Kidney (tissue), 14 donors: ENCODE results near the gene DENND5A. TPM values are rescaled to one million over a fixed set of nuclear protein-coding genes. Genes with fewer than 3 reads are reported as not detected.
"Not testable (repeated sequence)": the region's sequence is repeated elsewhere in the genome, so short reads cannot be mapped to it uniquely, and the experiment has no call there.

Experiments
- DNase-seq, 5 donors: peaks; one replicate each; pipeline ENCODE4 v3.0.0-alpha.2; 2013 to 2020
- FAIRE-seq: peaks from 2 replicates; lab custom pipeline; 2012; peaks lifted over from hg19 to GRCh38; lab: Jason Lieb, UNC
- H3K27ac ChIP-seq, 2 donors: one replicate each; pipeline ENCODE4 v1.7.0; 2013; ENCODE audit warnings: low read depth in 2 of 2, low read length in 2 of 2, inconsistent platforms in 1 of 2
- H3K27me3 ChIP-seq: one replicate; pipeline ENCODE4 v1.7.1; 2013; ENCODE audit warnings: low read length, inconsistent platforms; ENCODE audit not compliant: control insufficient read depth, insufficient read depth
- H3K36me3 ChIP-seq, 3 donors: one replicate each; pipeline versions ENCODE4 v1.7.0 to v1.7.1; 2013; ENCODE audit warnings: low read length in 3 of 3, control low read depth in 1 of 3, inconsistent platforms in 1 of 3; ENCODE audit not compliant: insufficient read depth in 3 of 3, control insufficient read depth in 2 of 3
- H3K4me1 ChIP-seq, 3 donors: one replicate each; pipeline versions ENCODE4 v1.7.0 to v1.7.1; 2013; ENCODE audit warnings: low read length in 3 of 3, inconsistent platforms in 1 of 3, low read depth in 1 of 3; ENCODE audit not compliant: control insufficient read depth in 2 of 3, insufficient read depth in 2 of 3
- H3K4me3 ChIP-seq, 3 donors: one replicate each; pipeline versions ENCODE4 v1.7.0 to v1.8.1; 2013; ENCODE audit warnings: low read length in 3 of 3, control low read depth in 1 of 3, inconsistent platforms in 1 of 3
- H3K9ac ChIP-seq, 3 donors: one replicate each; pipeline versions ENCODE4 v1.7.0 to v1.7.1; 2013; ENCODE audit warnings: low read length in 3 of 3, control low read depth in 1 of 3, inconsistent platforms in 1 of 3
- H3K9me3 ChIP-seq, 3 donors: one replicate each; pipeline versions ENCODE4 v1.7.0 to v1.7.1; 2013; ENCODE audit warnings: low read length in 3 of 3, control low read depth in 1 of 3, inconsistent platforms in 1 of 3; ENCODE audit not compliant: control insufficient read depth in 2 of 3, insufficient read depth in 1 of 3
- intact Hi-C: fragments of 100-400 bp; cut with DNase I; formaldehyde crosslinking; loops from one replicate; pipeline ENCODE4 v1.11.1; 2022
- polyA plus RNA-seq: library from polyadenylated mRNA; stranded (reverse); fragments of 350-450 nt; fragmentation: Illumina TruSeq; extraction: RNeasy Lipid Tissue Mini Kit (QIAGEN cat#74804); gene quantifications from one replicate; pipeline ENCODE4 v1.2.3, GENCODE V29; 2014; ENCODE audit warnings: low read depth, low replicate concordance; ENCODE audit not compliant: insufficient read depth
- total RNA-seq: library from RNA; stranded (reverse); fragmentation: NEBNext Ultra II Directional; extraction: Animal tissue kit (Norgen Biotek cat#: 25700); gene quantifications from one replicate; pipeline ENCODE4 v1.2.1, GENCODE V29; 2021
- TF ChIP-seq, protein P1 (sequence below): IDR thresholded peaks from 3 replicates; pipeline ENCODE4 v1.5.1; 2012; ENCODE audit warnings: mild to moderate bottlenecking, moderate library complexity, borderline replicate concordance; ENCODE audit not compliant: insufficient read depth; ENCODE audit errors: extremely low read depth
- donor health status: control.
- donor health status: control.
- donor health status: control.
- donor health status: control.
- donor health status: control.
- donor health status: DM: yes; HTN: yes; CAD: no.
- donor health status: Normal renal cell carcinoma (clear cell type).

DENND5A gene
- total and polyA plus RNA-seq, 2 donors from 2014 or later, result 32.4 to 53.9 TPM

DNA sequence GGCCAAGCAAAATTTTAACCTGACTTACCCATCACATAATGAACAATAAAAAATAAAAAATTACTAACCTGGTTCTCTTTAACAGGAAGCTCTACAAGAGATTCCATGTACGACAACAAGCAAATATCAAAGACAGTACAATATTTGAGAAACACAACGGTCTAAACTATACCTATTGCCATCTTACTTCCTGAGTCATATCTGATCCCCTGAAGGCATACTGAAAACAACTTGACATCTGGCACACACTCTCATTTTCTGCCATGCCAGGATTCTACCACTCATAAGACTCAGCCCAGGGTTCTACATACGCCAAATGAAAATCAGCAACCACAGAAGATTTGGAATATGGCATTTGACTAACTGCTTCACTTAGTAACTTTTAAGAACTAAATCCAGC is 13.8 kb downstream of the DENND5A start:
- H3K36me3 ChIP-seq, result no peaks in the 10 kb centered on the region
- intact Hi-C loops, result no loop called here
- FAIRE-seq, result no peak
- no peak overlapping the region for H3K4me3 ChIP-seq
- no peaks in the 10 kb centered on the region for H3K9me3 ChIP-seq
- H3K9ac ChIP-seq, result no peak overlapping the region
- TF ChIP-seq, protein P1, sequence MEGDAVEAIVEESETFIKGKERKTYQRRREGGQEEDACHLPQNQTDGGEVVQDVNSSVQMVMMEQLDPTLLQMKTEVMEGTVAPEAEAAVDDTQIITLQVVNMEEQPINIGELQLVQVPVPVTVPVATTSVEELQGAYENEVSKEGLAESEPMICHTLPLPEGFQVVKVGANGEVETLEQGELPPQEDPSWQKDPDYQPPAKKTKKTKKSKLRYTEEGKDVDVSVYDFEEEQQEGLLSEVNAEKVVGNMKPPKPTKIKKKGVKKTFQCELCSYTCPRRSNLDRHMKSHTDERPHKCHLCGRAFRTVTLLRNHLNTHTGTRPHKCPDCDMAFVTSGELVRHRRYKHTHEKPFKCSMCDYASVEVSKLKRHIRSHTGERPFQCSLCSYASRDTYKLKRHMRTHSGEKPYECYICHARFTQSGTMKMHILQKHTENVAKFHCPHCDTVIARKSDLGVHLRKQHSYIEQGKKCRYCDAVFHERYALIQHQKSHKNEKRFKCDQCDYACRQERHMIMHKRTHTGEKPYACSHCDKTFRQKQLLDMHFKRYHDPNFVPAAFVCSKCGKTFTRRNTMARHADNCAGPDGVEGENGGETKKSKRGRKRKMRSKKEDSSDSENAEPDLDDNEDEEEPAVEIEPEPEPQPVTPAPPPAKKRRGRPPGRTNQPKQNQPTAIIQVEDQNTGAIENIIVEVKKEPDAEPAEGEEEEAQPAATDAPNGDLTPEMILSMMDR, result no peak
- no peaks in the 10 kb centered on the region for H3K27me3 ChIP-seq
- H3K27ac ChIP-seq, result no peak overlapping the region
- no peak for DNase-seq
- peaks cover 0 to 3% (median 0%) of the 10 kb centered on the region in 3 donors for H3K4me1 ChIP-seq

DNA sequence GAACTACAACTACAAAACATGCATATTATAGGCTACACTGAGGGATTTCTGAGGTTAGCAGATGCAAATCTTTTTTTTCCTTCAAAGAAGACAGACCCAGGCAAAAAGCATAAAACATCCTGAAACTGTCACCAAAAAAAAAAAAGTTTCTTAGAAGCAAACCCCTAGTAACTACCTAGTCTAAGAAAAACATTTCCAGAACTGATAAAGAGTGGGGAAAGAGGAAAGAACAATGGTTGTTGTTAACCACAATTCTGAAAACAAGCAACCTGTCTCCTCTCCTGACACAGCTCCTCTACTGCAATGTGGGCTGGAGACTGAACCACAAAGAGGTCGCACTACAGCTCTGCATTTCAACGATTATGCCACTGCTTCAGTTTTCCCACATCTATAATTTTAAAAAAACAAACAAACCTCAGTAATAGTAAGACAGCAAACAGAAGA is 15.0 kb downstream of the DENND5A start:
- Histone ChIP-seq H3K9me3 (no peaks in the 10 kb centered on the region), H3K4me3 (no peak overlapping the region), H3K27me3 (no peaks in the 10 kb centered on the region), H3K27ac (no peak overlapping the region), H3K4me1 (peaks cover 0 to 3% (median 0%) of the 10 kb centered on the region in 3 donors), H3K9ac (no peak overlapping the region), H3K36me3 (no peaks in the 10 kb centered on the region)
- intact Hi-C loops, result no loop called here
- TF ChIP-seq, protein P1, result no peak
- no peak for DNase-seq
- no peak for FAIRE-seq

DNA sequence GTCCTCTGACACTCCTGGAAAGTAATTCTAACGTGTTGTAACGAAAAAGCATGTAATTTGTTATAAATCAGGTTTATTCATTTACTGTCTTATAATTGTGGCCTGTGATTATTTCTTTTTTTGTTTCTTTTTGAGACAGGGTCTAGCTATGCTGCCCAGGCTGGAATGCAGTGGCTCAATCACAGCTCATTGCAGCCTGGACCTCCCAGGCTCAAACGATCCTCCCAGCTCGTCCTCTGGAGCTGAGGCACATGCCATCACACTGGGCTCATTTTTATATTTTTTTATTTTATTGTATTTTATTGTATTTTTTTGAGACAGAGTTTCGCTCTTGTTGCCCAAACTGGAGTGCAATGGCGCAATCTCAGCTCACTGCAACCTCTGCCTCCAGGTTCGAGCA is 15.9 kb downstream of the DENND5A start:
- intact Hi-C loops, result no loop called here
- Histone ChIP-seq H3K36me3 (no peaks in the 10 kb centered on the region), H3K27ac (no peak overlapping the region), H3K4me1 (peaks cover 0 to 3% (median 0%) of the 10 kb centered on the region in 3 donors), H3K27me3 (no peaks in the 10 kb centered on the region), H3K9me3 (no peaks in the 10 kb centered on the region), H3K4me3 (no peak overlapping the region), H3K9ac (no peak overlapping the region)
- TF ChIP-seq, protein P1, result no peak
- FAIRE-seq (no peak), DNase-seq (no peak)

DNA sequence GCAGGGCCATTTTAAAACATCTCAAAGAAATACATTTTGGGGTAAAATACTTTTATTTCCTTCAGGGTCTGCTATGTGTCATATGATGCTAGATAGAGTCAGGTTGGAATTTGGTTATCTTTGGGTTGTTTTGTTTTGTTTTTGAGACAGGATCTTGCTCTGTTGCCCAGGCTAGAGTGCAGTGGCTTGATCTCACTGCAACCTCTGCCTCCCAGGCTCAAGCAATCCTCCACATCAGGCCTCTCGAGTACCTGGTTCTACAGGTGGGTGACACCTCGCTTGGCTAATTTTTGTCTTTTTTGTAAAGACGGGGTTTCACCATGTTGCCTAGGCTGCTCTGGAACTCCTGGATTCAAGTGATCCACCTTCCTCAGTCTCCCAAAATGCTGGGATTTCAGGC is 17.3 kb downstream of the DENND5A start:
- H3K27ac ChIP-seq, result no peak overlapping the region
- DNase-seq (no peak), FAIRE-seq (no peak)
- no peak overlapping the region for H3K4me3 ChIP-seq
- H3K9ac ChIP-seq, result no peak overlapping the region
- H3K9me3 ChIP-seq, result no peaks in the 10 kb centered on the region
- no peaks in the 10 kb centered on the region for H3K36me3 ChIP-seq
- peaks cover 0 to 3% (median 0%) of the 10 kb centered on the region in 3 donors for H3K4me1 ChIP-seq
- TF ChIP-seq, protein P1, result no peak
- intact Hi-C loops, result no loop called here
- no peaks in the 10 kb centered on the region for H3K27me3 ChIP-seq

DNA sequence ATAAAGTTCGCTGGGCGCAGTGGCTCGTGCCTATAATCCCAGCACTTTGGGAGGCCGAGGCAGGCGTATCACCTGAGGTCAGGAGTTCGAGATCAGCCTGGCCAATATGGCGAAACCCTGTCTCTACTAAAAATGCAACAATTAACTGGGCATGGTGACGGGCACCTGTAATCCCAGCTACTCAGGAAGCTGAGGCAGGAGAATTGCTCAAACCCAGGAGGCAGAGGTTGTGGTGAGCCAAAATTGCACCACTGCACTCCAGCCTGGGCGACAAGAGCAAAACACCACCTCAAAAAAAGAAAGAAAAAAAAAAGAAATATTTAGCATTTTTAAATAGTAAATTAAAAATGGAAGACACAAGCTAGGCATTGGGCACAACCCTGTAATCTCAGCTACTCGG is 28.9 kb downstream of the DENND5A start:
- H3K27me3 ChIP-seq, DNase-seq, H3K36me3 ChIP-seq, H3K4me1 ChIP-seq, H3K4me3 ChIP-seq, H3K9ac ChIP-seq, FAIRE-seq, H3K27ac ChIP-seq, H3K9me3 ChIP-seq, intact Hi-C loops: not testable (repeated sequence)
